ENCODE measurements around the gene FAM163B.

DNA sequence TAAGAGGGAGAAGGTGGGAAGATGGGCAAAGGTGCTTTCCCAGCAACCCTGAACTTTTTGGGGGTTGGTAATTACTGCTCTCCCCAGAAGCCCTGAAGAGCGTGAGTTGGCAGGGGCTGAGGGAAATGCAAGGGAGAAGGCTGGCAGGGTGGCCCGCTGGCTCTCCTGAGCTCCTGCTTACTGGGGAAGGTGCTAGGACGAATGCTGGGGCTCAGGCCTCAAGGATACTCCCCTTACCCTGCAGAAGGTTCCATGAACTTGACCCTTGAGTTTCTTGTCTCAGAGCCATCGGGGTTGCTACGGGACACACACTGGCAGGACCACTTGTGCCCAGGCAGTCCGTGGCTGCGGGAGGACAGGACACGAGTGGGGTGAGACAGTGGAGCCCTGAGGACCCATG, 1.2 kb downstream of the FAM163B start:
- no peak for TF ChIP-seq KDM4B (IDR thresholded peaks at IDR 0.05; ENCODE audit: borderline replicate concordance in 2 of 2, low read depth in 1 of 2)
- TF ChIP-seq, protein P1, sequence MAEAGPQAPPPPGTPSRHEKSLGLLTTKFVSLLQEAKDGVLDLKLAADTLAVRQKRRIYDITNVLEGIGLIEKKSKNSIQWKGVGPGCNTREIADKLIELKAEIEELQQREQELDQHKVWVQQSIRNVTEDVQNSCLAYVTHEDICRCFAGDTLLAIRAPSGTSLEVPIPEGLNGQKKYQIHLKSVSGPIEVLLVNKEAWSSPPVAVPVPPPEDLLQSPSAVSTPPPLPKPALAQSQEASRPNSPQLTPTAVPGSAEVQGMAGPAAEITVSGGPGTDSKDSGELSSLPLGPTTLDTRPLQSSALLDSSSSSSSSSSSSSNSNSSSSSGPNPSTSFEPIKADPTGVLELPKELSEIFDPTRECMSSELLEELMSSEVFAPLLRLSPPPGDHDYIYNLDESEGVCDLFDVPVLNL (CRISPR knock-in tag; IDR thresholded peaks at IDR 0.05; ENCODE audit: low read depth), result no peak
- TF ChIP-seq, protein P2, sequence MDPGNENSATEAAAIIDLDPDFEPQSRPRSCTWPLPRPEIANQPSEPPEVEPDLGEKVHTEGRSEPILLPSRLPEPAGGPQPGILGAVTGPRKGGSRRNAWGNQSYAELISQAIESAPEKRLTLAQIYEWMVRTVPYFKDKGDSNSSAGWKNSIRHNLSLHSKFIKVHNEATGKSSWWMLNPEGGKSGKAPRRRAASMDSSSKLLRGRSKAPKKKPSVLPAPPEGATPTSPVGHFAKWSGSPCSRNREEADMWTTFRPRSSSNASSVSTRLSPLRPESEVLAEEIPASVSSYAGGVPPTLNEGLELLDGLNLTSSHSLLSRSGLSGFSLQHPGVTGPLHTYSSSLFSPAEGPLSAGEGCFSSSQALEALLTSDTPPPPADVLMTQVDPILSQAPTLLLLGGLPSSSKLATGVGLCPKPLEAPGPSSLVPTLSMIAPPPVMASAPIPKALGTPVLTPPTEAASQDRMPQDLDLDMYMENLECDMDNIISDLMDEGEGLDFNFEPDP (CRISPR knock-in tag; IDR thresholded peaks at IDR 0.05), result no peak
- TF ChIP-seq ZNF146 (CRISPR knock-in tag; IDR thresholded peaks at IDR 0.05; ENCODE audit: unreplicated experiment), result no peak
- TF ChIP-seq, protein P3, sequence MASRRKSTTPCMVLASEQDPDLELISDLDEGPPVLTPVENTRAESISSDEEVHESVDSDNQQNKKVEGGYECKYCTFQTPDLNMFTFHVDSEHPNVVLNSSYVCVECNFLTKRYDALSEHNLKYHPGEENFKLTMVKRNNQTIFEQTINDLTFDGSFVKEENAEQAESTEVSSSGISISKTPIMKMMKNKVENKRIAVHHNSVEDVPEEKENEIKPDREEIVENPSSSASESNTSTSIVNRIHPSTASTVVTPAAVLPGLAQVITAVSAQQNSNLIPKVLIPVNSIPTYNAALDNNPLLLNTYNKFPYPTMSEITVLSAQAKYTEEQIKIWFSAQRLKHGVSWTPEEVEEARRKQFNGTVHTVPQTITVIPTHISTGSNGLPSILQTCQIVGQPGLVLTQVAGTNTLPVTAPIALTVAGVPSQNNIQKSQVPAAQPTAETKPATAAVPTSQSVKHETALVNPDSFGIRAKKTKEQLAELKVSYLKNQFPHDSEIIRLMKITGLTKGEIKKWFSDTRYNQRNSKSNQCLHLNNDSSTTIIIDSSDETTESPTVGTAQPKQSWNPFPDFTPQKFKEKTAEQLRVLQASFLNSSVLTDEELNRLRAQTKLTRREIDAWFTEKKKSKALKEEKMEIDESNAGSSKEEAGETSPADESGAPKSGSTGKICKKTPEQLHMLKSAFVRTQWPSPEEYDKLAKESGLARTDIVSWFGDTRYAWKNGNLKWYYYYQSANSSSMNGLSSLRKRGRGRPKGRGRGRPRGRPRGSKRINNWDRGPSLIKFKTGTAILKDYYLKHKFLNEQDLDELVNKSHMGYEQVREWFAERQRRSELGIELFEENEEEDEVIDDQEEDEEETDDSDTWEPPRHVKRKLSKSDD (conservative IDR thresholded peaks at IDR 0.05; ENCODE audit: low read length), result no peak
- TF ChIP-seq POLR2A (conservative IDR thresholded peaks at IDR 0.05), result no peak
- no peak for TF ChIP-seq PYGO2 (tag; IDR thresholded peaks at IDR 0.05)
- no peak for TF ChIP-seq KLF1 (tag; IDR thresholded peaks at IDR 0.05)
- TF ChIP-seq C11orf30 (IDR thresholded peaks at IDR 0.05; ENCODE audit: low read depth), result no peak
- TF ChIP-seq NR1H2 (CRISPR knock-in tag; IDR thresholded peaks at IDR 0.05), result no peak
- no peak for TF ChIP-seq ZC3H4 (CRISPR knock-in tag; IDR thresholded peaks at IDR 0.05; ENCODE audit: borderline replicate concordance)
- no peak for TF ChIP-seq TCF7L2 (IDR thresholded peaks at IDR 0.05; ENCODE audit: low read depth, low read length)
- no peak for TF ChIP-seq EZH2 (IDR thresholded peaks at IDR 0.05; ENCODE audit: borderline replicate concordance, low read depth, low read length)

All from K562 (cell line).